ENCODE measurements around the gene TMEM131L.
"Not testable (repeated sequence)": the region's sequence is repeated elsewhere in the genome, so short reads cannot be mapped to it uniquely, and the experiment has no call there.

Gene TMEM131L

GRCh38 chr4:153449338-153449737 lies 16.8 kb upstream of the TMEM131L start:
- DNase-seq (ENCODE audit: low spot score) = no peak

- no peak for DNase-seq (ENCODE audit: low spot score)
Measured at GRCh38 chr4:153450544-153450917, 15.6 kb upstream of the TMEM131L start.

GRCh38 chr4:153451145-153451544 lies 15.0 kb upstream of the TMEM131L start:
- DNase-seq (ENCODE audit: low spot score) = not testable (repeated sequence)

GRCh38 chr4:153451911-153452657 lies 14.1 kb upstream of the TMEM131L start:
- no peak for DNase-seq (ENCODE audit: low spot score)

- DNase-seq (ENCODE audit: low spot score) = no peak
Measured at GRCh38 chr4:153452658-153453378, 13.3 kb upstream of the TMEM131L start.

GRCh38 chr4:153453402-153453801 lies 12.8 kb upstream of the TMEM131L start:
- no peak for DNase-seq (ENCODE audit: low spot score)

GRCh38 chr4:153458969-153459368 lies 7.2 kb upstream of the TMEM131L start:
- no peak for DNase-seq (ENCODE audit: low spot score)

- not testable (repeated sequence) for DNase-seq (ENCODE audit: low spot score)
Measured at GRCh38 chr4:153461549-153461948, 4.6 kb upstream of the TMEM131L start.

GRCh38 chr4:153464068-153464467 lies 2.1 kb upstream of the TMEM131L start:
- peak; percentile 92 for DNase-seq (ENCODE audit: low spot score)

- DNase-seq (ENCODE audit: low spot score) = peak; percentile 32
Measured at GRCh38 chr4:153465140-153465539, 1.0 kb upstream of the TMEM131L start.

- no peak for DNase-seq (ENCODE audit: low spot score)
Measured at GRCh38 chr4:153465615-153466080, 512 bp upstream of the TMEM131L start.

- DNase-seq (ENCODE audit: low spot score) = peak; percentile 61
Measured at GRCh38 chr4:153466949-153467896, 1.1 kb downstream of the TMEM131L start.

GRCh38 chr4:153467897-153468262 lies 1.7 kb downstream of the TMEM131L start:
- DNase-seq (ENCODE audit: low spot score) = peak; percentile 47

GRCh38 chr4:153468587-153468986 lies 2.4 kb downstream of the TMEM131L start:
- no peak for DNase-seq (ENCODE audit: low spot score)

GRCh38 chr4:153469031-153469430 lies 2.9 kb downstream of the TMEM131L start:
- no peak for DNase-seq (ENCODE audit: low spot score)

- DNase-seq (ENCODE audit: low spot score) = not testable (repeated sequence)
Measured at GRCh38 chr4:153471071-153471697, 5.0 kb downstream of the TMEM131L start.

GRCh38 chr4:153471698-153472093 lies 5.5 kb downstream of the TMEM131L start:
- DNase-seq (ENCODE audit: low spot score) = no peak

- no peak for DNase-seq (ENCODE audit: low spot score)
Measured at GRCh38 chr4:153472122-153473037, 6.2 kb downstream of the TMEM131L start.

GRCh38 chr4:153474251-153474650 lies 8.1 kb downstream of the TMEM131L start:
- no peak for DNase-seq (ENCODE audit: low spot score)

GRCh38 chr4:153476829-153477574 lies 10.8 kb downstream of the TMEM131L start:
- DNase-seq (ENCODE audit: low spot score) = no peak
